HepG2 (cell line): ENCODE data around the gene RAD54L.

ENCODE experiments used
- ASH2L ChIP-seq: fragments of 300-600, 200-600 bp; sonication (generic); IDR thresholded peaks from 2 replicates; pipeline ENCODE4 v1.7.0; 2017; ENCODE audit warnings: low read depth, mild to moderate bottlenecking, moderate library complexity, mixed read lengths, low read length; ENCODE audit not compliant: insufficient read length
- ATF7 ChIP-seq, 2 experiments: fragments of 450-650 bp in 1 of 2; sonication (generic) in 1 of 2; formaldehyde crosslinking in 1 of 2; IDR thresholded peaks; 2 replicates each; pipeline versions ENCODE4 v1.4.0 to v1.6.1; 2016 to 2020; ENCODE audit warnings: antibody characterized with exemption in 1 of 2, mild to moderate bottlenecking in 1 of 2, missing genetic modification reagents in 1 of 2
- CCAR2 ChIP-seq: fragments of 200-400 bp; formaldehyde crosslinking; optimal IDR thresholded peaks from 2 replicates; pipeline ENCODE3; 2018; ENCODE audit warnings: low read depth, mild to moderate bottlenecking, low read length, moderate library complexity
- GLI4 ChIP-seq: sonication (generic); formaldehyde crosslinking; IDR thresholded peaks from 2 replicates; pipeline ENCODE4 v1.5.1; 2020; ENCODE audit warnings: missing genetic modification reagents, mild to moderate bottlenecking, moderate library complexity, borderline replicate concordance
- HDAC6 ChIP-seq: fragments of 200-600 bp; sonication (generic); IDR thresholded peaks from 2 replicates; pipeline ENCODE4 v1.7.0; 2017; ENCODE audit warnings: mild to moderate bottlenecking, antibody characterized with exemption, low read length, low read depth
- IRF2 ChIP-seq: IDR thresholded peaks from 2 replicates; pipeline ENCODE4 v1.6.1; 2018; ENCODE audit warnings: missing genetic modification reagents, missing compliant biosample characterization
- MAX ChIP-seq: IDR thresholded peaks from 2 replicates; pipeline ENCODE4 v1.6.1; 2012; ENCODE audit warnings: inconsistent platforms
- POLR2A ChIP-seq, 2 experiments: IDR thresholded peaks; 2 replicates each; pipeline ENCODE4 v1.6.1; 2011; ENCODE audit warnings: low read depth in 2 of 2, low read length in 2 of 2, mild to moderate bottlenecking in 1 of 2, moderate library complexity in 1 of 2; ENCODE audit not compliant: insufficient read depth in 1 of 2
- TOE1 ChIP-seq: sonication (generic); formaldehyde crosslinking; IDR thresholded peaks from 2 replicates; pipeline ENCODE4 v1.4.0; 2020; ENCODE audit warnings: mild to moderate bottlenecking, missing genetic modification reagents
- TP53 ChIP-seq: sonication (generic); formaldehyde crosslinking; conservative IDR thresholded peaks from 2 replicates; pipeline ENCODE4 v1.4.0; 2020; ENCODE audit warnings: missing genetic modification reagents
- ZNF788 ChIP-seq: sonication (generic); formaldehyde crosslinking; IDR thresholded peaks from 2 replicates; pipeline ENCODE4 v1.5.0; 2020; ENCODE audit warnings: mild to moderate bottlenecking, missing genetic modification reagents, borderline replicate concordance
- ZNF790 ChIP-seq: sonication (generic); formaldehyde crosslinking; IDR thresholded peaks from 2 replicates; pipeline ENCODE4 v1.8.0; 2022; ENCODE audit warnings: missing genetic modification reagents, mild to moderate bottlenecking, borderline replicate concordance
- TF ChIP-seq, protein P1 (sequence below): sonication (generic); formaldehyde crosslinking; IDR thresholded peaks from 2 replicates; pipeline ENCODE4 v1.4.0; 2020; ENCODE audit warnings: missing genetic modification reagents
- TF ChIP-seq, protein P2 (sequence below): sonication (generic); formaldehyde crosslinking; IDR thresholded peaks from 2 replicates; pipeline ENCODE4 v1.5.0; 2020; ENCODE audit warnings: mild to moderate bottlenecking, missing genetic modification reagents, moderate library complexity

GRCh38 chr1:46288485-46289133 lies 41.0 kb downstream of the RAD54L start:
- no peak for TF ChIP-seq CCAR2
- TF ChIP-seq ATF7 (IDR thresholded peaks at IDR 0.05), result no peak
- no peak for TF ChIP-seq ATF7 (CRISPR knock-in tag; IDR thresholded peaks at IDR 0.05)
- no peak for TF ChIP-seq IRF2
- TF ChIP-seq, protein P1, sequence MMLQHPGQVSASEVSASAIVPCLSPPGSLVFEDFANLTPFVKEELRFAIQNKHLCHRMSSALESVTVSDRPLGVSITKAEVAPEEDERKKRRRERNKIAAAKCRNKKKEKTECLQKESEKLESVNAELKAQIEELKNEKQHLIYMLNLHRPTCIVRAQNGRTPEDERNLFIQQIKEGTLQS (CRISPR knock-in tag), result no peak
- TF ChIP-seq, protein P2, sequence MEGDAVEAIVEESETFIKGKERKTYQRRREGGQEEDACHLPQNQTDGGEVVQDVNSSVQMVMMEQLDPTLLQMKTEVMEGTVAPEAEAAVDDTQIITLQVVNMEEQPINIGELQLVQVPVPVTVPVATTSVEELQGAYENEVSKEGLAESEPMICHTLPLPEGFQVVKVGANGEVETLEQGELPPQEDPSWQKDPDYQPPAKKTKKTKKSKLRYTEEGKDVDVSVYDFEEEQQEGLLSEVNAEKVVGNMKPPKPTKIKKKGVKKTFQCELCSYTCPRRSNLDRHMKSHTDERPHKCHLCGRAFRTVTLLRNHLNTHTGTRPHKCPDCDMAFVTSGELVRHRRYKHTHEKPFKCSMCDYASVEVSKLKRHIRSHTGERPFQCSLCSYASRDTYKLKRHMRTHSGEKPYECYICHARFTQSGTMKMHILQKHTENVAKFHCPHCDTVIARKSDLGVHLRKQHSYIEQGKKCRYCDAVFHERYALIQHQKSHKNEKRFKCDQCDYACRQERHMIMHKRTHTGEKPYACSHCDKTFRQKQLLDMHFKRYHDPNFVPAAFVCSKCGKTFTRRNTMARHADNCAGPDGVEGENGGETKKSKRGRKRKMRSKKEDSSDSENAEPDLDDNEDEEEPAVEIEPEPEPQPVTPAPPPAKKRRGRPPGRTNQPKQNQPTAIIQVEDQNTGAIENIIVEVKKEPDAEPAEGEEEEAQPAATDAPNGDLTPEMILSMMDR, result no peak
- no peak for TF ChIP-seq GLI4 (CRISPR knock-in tag)
- TF ChIP-seq POLR2A (IDR thresholded peaks at IDR 0.05; ENCODE audit: insufficient read depth in 1 of 2, low read depth in 2 of 2, low read length in 2 of 2), result no peak
- no peak for TF ChIP-seq ZNF788 (CRISPR knock-in tag)
- no peak for TF ChIP-seq ZNF790
- TF ChIP-seq MAX, result no peak
- no peak for TF ChIP-seq TP53 (CRISPR knock-in tag)
- no peak for TF ChIP-seq TOE1 (CRISPR knock-in tag)
- TF ChIP-seq ASH2L, result no peak
- TF ChIP-seq HDAC6, result no peak
